Femur (tissue), 1 donor: ENCODE measurements around the gene ZNF609.
"Not testable (repeated sequence)": the region's sequence is repeated elsewhere in the genome, so short reads cannot be mapped to it uniquely, and the experiment has no call there.

Experiments
- DNase-seq: peaks from one replicate; pipeline ENCODE4 v3.0.0-alpha.2; 2017

ZNF609 gene

DNA sequence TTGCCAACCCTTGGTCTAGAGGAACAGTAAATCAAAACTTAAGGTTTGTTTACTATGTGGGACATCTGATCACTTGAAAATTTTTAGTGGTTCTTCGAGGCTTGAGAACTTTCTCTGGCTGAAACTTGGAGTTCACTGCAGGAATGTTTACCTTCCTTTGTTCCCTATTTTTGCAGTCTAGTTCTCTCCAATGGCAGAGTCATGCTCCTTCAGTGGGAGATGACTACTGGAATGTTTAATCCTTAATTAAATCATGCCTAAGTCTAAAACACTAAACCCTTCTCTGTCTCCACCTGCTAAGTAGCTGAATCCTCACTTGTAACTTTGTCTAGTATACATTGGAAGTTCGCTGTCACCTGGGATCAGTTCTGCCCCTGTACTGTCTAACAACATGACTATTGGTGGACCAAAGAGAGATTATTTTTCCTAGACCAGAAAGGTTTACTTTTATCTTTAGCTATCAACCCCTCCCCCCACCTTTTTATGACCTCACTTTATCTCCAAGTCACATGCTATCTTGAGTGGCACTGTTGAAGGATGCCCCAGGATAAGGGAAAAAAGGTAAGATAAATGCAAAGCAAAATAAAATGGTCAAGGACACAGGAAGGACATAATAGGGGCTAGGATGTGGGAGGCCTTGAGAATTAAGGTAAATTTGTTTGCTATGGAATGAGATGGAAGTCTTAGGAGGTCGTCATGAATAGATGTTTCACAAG, 1.2 kb upstream of the ZNF609 start:
- no peak for DNase-seq

DNA sequence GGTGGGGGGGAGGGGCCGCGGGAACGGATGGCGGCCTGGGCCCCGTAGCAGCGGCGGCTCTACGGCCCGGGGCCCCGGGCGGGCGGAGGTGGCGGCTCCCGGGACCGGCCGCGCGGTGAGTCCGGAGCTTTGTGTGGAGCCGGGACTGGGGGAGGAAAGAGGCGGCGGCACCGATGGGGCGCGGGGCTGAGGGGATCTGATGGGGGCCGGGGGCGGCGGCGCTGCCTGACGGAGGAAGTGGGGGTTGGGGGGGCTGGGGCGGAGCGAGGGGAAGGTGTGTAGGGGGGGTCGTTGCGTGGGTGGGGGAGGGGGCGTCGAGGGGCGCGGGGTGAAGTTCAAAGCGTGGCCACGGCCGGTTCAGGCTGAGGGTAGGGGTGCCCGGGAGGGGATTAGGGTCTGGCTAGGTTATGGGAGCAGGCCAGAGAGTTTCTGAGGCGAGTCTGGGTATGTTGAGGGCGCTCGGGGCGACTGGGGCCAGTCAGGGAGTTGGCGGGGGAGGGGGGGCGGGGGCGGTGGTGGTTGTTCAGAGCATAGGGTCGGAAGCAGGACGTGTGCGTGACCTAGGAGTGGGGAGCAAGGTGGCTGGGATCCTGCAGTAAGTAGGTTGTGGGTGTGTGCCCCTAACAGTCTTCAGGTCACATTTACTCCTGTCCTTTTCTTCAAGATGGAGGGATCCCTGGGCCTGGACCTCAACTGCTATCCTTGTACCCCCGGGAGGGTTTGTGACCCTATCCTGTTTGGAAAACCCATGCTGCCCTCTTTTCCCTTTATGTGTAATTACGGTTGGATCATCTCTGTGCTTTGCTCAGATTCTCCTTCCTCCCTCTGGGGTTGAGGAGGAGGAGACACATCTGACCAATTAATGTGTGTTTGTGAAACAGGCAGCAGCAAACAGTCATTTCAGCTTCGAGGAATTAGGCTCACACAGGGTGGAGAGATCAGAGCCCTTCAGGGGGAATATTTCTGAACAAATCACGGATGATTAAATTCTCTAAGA, 644 bp downstream of the ZNF609 start:
- DNase-seq: peak; percentile 58

DNA sequence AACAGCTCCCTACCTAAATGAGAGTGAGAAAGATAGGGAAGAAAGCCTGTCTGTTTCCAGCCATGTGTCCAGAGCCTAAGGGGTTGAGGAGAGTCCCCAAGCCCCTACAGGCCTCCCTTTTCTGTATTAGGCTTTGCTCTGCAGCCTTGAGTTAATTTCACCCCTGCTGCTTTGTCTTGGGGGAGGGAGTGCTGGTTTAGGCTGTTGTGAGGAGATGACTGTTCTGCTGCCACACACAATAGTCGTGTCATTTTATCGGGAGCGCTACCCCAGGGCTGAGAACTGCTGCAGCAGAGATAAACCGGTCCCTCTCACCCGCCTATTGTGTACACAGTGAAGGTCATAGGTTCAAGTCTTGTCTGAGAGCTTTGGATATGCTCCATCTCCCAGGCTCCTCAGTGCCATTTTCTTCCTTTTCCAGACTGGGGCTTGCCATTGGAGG, 1.4 kb downstream of the ZNF609 start:
- no peak for DNase-seq

DNA sequence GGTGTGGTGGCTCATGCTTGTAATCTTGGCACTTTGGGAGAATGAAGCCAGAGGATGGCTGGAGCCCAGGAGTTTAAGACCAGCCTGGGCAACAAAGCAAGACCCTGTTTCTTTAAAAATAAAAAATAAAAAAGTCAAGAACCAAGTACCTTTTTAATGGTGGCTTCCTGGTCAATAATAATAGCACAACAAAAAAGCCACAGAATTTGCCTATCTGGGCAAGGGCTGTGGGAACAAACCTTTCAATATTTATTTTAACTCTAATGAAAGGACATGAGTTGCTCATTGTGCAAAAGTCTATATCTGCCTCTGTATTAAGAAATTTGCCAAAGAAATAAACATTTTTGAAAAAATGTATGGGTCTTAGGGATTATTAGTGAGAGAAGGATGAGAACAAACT, 2.1 kb downstream of the ZNF609 start:
- no peak for DNase-seq

DNA sequence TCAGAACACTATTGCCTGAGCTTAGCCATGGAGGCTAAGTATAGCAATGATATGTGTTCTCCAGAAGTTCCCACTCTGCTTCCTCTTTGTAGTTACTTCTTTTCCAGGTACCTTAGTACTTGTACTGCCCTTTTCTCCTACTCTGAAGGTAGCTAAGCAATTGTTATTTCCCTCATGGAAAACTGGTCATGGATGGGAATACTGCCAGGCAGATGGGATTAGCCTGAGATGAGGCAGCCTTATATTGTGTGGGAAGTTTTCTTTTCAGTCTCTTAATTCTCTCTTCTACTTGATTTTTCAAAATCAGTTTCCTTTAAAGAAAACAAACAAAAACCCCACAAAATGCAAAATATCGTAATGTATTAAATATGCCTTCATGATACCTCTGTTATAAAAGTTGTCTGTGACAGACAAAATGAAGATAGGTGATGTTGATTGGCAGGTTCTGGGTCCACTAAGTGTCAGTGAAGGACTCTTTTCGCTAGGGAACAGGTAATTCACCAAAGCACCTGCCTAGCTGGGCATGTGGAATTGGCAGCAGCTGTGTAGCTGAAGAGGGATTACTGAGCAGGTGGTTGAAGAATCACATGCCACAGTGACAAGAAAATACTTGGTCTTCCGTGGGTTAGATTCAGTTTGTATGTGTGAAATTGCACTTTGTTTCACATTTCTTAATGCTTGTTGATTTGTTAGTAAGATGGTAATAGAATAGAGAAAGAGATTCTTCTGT, 4.1 kb downstream of the ZNF609 start:
- DNase-seq: no peak

DNA sequence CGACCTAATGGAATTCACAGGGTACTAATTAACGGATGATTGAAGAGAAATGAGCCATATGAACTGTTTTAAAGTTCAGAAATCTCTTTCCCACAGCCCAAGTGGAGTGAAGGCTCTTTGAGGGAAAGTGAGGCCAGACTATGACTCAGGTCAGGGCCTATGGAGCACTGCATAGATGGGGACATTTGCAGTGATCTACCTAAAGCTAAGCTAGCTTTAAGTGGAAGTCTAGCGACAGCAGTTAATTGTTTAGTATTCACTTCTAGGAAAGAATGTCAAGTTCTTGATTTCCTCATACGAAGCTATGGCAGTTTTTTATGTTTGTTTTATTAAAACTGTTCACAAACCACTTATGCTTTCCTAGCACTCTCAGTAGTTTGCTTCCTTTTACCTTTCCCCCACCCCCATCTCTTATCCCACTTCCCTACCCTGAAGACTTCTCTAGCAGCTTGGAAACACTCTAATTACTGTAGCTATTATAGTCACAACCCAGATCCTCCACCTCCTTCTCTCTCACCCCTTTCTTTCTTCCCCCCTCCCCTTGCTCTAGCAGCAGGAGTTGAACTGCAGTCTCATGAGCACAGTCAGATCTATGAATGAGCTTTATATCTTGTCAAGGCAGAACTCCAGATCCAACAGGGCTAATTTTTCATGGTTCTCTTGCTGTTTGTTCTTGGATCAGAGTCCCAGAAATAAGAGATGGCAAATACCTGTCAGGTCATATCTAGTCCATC, 6.2 kb downstream of the ZNF609 start:
- no peak for DNase-seq

DNA sequence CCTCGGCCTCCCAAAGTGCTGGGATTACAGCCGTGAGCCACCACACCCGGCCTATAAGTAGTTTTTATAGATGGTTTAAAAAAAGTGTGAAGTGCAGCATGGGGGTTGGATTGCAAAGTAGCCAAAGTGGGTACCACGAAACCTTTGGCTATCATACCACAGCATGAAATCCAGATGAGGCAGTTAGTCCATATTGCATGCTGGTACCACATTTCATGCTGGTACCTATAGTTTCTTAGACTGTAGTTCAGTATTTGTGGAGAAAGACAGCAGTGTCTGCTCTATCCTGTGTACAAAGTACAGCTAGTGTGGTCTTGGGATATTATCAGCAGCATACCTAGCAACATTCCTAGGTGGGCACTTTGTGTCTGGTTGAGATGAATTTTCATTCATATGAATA, 11.8 kb downstream of the ZNF609 start:
- DNase-seq: no peak

DNA sequence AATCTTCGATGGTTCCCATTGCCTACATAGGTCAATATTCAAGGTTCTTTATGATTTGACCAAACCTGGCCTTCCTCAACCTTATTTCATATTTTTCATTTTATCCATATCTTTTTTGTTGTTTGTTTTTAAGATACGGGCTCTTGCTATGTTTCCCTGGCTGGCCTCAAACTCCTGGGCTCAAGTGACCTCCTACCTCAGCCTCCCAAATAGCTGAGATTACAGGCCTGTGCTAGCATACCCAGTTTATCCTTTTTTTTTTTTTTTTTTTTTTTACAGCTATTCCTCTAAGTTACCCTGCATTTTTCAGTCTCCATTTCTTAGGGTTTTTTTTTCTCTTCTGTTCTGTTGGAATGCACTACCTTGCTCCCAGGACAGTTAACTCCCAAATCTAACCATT, 14.5 kb downstream of the ZNF609 start:
- no peak for DNase-seq

DNA sequence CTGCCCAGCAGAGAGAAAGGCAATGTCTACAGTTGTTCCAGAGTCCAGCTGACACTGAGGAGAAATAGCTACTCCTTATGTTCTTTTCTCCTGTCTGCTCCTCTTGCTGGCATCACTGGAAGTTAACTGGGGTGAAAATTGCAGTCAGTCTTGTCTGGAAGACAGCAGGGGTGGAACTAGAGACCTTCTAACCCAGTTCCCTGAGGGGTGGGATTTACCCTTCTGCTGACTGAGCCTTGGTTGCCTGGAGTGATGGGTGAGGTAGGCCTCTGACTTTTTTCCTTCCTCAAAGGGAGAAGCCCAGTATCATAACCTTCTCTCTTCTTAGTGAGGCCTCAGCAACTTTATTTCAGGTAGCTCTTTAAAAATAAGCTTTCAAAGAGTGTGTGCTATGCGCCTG, 16.2 kb downstream of the ZNF609 start:
- DNase-seq: no peak

DNA sequence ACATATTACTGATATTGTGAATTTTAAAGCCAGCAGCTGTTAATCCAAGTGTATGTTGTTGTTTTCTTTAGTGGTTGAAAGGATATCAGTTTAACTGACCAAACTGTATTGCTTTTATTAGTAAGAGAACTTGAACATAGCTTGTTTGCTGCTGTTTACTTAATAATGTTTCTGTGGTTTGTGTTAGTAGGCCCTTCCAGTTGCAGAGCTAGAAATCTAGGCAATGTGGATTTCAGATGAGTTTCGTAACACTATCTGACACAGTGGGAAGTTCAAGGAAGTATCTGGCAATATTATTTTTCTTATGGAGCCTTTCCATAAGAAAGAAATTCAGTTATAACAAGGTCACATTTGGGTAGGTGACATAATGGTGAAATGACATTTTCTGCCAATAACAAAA, 18.5 kb downstream of the ZNF609 start:
- DNase-seq: no peak

DNA sequence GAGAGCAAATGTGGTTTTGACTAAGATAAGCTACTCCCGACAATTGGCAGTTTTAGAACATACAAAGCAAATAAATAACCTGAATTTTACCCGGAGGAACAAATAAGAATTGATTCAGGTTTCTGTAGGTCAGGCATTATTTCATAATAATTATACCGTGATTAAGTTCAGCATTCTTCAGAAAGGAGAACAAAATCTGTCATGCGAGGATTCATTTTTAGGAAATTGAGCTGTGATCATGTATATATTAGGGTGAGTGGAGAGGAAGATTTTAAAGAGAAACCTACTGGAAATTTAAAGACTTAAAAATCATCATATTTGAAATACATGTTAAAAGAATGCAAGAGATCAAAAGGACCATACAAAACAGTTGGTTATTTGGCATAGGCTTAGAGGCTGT, 20.5 kb downstream of the ZNF609 start:
- DNase-seq: no peak

DNA sequence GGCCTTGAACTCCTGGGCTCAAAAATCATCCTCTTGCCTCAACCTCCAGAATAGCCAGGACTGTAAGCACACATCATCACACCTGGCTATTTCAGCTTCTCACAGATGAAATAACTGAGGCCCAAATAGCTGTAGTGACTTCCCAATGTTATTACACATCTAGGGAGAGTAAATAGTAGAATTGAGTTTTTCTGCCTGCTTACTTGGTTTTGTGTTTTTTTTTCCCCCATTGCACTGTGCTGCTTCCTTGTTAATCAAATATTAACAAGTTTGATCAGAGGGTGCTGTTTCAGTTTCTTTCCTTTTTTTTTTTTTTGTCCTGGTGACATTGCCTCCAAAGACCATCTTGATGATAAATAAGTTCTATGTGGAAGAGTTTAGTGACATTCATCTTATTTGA, 23.4 kb downstream of the ZNF609 start:
- DNase-seq: no peak

DNA sequence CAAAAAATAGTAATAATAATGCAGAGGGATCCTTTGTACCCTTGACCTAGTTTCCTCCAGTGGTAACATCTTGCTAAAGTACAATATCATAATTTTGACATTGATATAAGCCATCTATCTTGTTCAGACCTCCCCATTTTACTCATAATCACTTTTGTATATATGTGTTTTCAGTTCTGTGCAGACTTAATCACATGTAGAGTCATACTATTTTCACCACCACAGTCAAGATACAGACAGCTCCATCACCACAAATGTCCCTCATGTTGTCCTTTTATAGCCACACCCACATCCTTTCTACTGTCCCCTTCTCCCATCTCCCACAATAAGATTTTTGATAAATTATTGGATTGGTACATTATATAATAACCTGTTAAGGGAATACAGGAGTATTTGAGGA, 25.4 kb downstream of the ZNF609 start:
- no peak for DNase-seq

DNA sequence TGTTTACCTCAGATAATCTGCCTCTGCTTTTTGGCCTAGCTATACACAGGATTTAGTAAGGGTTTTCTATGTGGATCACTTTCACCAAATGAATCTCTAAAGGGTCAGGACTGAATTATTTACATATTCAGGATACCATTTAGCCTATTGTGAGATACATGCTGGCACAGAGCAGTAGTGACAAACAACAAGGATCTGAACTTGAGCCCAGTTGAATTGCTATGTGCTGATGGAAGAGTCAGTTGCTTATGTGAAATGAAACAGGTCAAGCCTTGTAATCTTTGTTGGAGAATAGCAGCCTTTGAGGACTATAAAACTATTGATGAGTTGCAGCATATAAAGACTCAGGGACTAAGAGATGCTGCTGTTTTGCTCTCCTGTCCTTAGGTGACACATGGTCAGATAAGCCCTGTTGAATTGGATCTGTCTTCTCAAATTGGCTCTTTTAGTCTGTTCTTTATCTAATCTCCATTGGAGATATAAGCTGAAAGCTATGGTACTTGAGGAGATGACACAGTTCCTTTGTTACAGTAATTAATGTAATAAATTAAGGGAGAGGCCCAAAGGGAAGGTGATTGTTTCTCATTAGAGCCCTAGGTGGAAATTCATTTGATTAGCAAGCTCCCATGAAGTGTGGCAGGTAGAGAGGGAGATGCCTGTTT, 30.4 kb downstream of the ZNF609 start:
- no peak for DNase-seq

DNA sequence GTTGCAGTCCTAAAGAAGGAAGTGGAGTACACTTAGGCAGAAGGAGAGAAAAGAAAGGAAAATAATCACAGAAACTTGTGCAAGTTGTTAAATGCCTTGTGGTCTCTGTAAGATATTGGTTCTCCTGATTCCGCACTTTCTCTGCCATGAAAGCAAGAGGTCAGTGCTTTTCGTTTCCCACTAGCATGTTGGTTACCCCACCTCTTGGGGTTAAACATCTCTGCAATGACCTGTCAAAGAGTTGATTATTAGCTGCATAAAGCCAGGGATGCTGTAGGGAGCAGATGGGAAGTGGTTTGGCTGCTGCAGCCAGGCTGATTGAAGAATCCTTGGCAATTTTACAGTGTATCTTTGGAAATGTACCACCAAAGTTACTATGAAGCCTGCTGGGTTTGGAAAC, 33.3 kb downstream of the ZNF609 start:
- no peak for DNase-seq

DNA sequence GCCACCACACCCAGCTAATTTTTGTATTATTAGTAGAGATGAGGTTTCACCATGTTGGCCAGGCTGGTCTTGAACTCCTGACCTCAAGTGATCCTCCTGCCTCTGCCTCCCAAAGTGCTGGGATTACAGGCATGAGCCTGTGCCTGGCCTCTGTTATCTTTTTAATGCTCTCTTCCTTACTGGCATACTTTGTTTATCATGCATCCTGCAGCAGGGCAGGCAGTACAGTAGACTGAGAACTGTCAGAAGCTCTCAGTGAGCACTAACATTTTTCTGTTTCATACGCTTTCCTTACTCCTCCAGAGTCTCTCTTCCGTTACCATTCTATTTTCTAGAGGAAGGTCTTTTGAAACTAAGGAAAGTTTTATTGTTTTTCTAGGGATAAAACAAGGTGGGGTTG, 35.6 kb downstream of the ZNF609 start:
- DNase-seq: not testable (repeated sequence)

DNA sequence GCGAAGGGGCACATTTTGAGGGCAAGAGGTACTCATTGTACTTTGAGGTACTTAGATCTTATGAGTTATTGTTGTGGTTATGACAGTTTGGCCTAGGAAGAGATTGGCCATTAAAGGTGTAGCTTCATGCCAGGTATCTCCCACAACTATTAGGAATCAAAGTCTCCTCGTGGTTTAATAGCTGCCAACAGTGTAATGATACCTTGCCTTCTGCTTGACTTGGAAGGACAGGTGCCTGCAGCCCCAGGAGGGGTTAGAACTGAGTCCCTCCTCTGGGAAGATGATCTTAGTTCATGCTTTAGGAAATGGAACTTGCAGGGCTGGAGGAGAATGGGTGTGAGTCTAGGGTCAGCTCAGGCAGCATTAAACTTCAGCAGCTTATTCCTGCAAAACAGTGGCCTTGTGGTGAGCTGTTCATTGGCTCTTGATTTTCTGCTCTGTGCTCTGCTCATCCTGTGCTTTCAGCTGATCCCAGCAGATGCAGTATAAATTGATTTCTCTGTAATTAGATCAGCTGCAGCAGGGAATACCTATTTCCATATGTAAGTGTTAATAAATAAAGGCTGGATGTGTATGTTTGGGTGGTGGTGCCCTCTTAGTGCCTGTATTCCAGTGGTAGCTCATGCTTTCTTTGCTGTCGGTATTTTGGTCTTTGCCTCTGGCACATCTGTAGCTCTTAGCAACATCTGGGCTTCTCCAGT, 40.5 kb downstream of the ZNF609 start:
- DNase-seq: no peak

DNA sequence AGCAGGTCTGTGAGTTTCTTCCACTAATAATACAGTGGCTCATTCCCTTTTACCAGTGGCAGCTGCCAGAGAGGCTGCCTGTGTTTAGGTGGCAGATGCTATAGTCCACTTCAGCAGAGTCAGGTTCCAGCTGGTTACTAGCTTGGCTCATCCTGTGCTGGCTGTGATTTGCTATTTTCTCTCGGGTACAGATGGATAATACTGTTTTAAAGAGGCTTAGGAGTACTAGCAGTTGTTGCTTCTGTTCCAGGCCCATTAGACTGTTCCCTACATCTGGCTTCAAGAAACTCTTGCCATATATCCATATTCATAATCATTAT, 41.0 kb downstream of the ZNF609 start:
- DNase-seq: no peak

DNA sequence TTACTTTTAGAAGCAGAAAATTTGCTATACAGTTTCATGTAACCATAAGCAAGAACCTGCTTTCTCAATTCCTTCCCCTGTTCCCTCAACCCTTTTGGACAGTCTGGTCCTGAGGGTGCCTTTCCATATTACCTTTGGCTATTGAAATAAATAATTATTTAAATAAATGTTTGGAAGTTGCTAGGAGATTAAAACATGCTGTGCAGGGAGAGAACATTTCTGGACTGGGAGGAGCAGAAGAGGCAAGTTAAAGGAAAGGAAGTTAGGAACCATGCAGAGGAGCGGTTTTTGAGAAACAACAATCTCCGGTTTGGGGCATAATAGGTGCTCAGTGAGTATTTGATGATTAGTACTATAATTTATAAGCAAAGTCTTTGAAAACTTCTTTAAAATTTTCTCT, 41.8 kb downstream of the ZNF609 start:
- DNase-seq: no peak

DNA sequence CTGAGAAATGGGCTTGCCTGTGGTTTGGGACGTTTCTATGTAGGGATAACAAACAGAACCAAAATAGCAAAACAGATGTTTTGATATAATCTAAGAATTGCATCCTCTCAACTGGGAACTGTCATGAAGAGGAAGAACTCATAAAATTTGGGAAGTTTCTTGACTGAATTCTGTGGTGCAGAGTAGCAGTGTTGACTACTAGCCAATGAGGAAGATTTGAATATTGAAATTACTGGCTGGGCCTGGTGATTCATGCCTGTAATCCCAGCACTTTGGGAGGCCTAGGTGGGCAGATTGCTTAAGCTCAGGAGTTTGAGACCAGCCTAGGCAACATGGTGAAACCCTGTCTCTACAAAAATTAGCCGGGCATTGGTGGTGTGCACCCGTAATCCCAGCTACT, 42.2 kb downstream of the ZNF609 start:
- DNase-seq: no peak

DNA sequence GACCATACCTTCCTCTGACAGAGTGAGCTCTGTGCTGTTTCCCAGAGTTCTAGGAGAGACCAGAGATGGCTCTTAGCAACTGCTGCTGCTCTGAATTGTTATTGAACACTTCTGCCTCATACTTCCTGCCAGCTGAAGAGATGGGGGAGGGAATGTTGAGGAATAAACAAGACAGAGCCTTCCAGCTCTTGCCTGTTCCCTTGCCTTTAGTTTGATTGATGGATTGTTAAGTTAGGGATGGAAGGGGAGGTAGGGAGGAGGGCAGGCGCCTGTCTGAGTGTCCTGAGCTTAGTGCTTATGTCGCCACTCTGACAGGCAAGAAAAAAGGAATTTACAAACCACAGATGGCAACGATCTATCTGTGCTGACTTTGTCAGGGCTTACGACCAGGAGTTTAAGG, 42.8 kb downstream of the ZNF609 start:
- DNase-seq: no peak

DNA sequence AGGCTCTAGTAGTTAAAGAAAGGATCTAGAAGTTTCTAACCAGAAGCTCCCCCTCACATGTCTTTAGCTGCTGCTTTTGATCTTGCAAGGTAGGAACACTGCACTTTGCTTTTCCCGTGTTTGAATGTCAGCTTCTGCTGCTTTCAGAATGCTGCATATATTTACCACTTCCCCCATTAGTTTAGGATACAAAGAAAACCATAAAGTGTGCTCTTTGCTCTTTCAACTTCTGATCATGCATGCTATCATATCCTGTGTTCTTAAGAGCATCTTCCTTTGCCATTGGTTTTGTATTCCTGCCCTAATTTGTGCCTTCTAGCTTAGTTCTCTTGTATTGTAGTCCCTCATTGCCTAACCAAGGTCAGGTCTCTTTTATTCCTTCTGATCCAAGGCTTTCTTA, 43.3 kb downstream of the ZNF609 start:
- no peak for DNase-seq
